SK-N-SH treated with all-trans-retinoic acid at 6 μM for 48 hours (cell line): ENCODE measurements around the gene CHIC2.
A peak's percentile ranks its signal among the peaks of the same experiment; 100 is the strongest.

Experiments used
- ATAC-seq: fragments of 200-7000 bp; cut with Tn5 transposase; 3 replicates; pipeline ENCODE4 v1.9.1; 2020; ENCODE audit warnings: mild to moderate bottlenecking, moderate library complexity
- ARNTL ChIP-seq: fragments of 450-650 bp; formaldehyde crosslinking; IDR thresholded peaks from 2 replicates; pipeline ENCODE4 v1.5.0; 2020; ENCODE audit warnings: low read depth, mild to moderate bottlenecking, moderate library complexity, borderline replicate concordance
- BACH2 ChIP-seq: fragments of 250-450 bp; sonication (Bioruptor Pico); IDR thresholded peaks from 2 replicates; pipeline ENCODE4 v1.9.0; 2021; ENCODE audit warnings: mild to moderate bottlenecking, borderline replicate concordance
- CREB5 ChIP-seq: fragments of 250-450 bp; sonication (Bioruptor Pico); IDR thresholded peaks from 2 replicates; pipeline ENCODE4 v1.5.1; 2020; ENCODE audit warnings: low read depth, mild to moderate bottlenecking, moderate library complexity
- CSDC2 ChIP-seq: fragments of 250-450 bp; sonication (Bioruptor Pico); IDR thresholded peaks from 2 replicates; pipeline ENCODE4 v1.5.0; 2020; ENCODE audit warnings: mild to moderate bottlenecking, moderate library complexity
- CSRNP3 ChIP-seq: fragments of 250-450 bp; sonication (Bioruptor Pico); IDR thresholded peaks from 2 replicates; pipeline ENCODE4 v1.5.1; 2021; ENCODE audit warnings: mild to moderate bottlenecking, moderate library complexity
- ESRRG ChIP-seq: fragments of 250-450 bp; sonication (Bioruptor Pico); IDR thresholded peaks from 2 replicates; pipeline ENCODE4 v1.6.1; 2021; ENCODE audit warnings: mild to moderate bottlenecking
- GLIS3 ChIP-seq: fragments of 250-450 bp; sonication (Bioruptor Pico); IDR thresholded peaks from 2 replicates; pipeline ENCODE4 v1.5.0; 2020; ENCODE audit warnings: mild to moderate bottlenecking, moderate library complexity
- ISL1 ChIP-seq: fragments of 250-450 bp; sonication (Bioruptor Pico); IDR thresholded peaks from 2 replicates; pipeline ENCODE4 v2.1.2; 2022; ENCODE audit warnings: mild to moderate bottlenecking, moderate library complexity
- OSR1 ChIP-seq: fragments of 250-450 bp; sonication (Bioruptor Pico); IDR thresholded peaks from 2 replicates; pipeline ENCODE4 v1.8.0; 2022; ENCODE audit warnings: moderate library complexity, mild to moderate bottlenecking, inconsistent platforms
- PATZ1 ChIP-seq: fragments of 250-450 bp; sonication (Bioruptor Pico); IDR thresholded peaks from 2 replicates; pipeline ENCODE4 v1.8.0; 2020; ENCODE audit warnings: mild to moderate bottlenecking, moderate library complexity, borderline replicate concordance
- POU6F1 ChIP-seq: fragments of 250-450 bp; sonication (Bioruptor Pico); IDR thresholded peaks from 2 replicates; pipeline ENCODE4 v1.8.0; 2021; ENCODE audit warnings: low read depth, mild to moderate bottlenecking, moderate library complexity, borderline replicate concordance
- PPARA ChIP-seq: fragments of 250-450 bp; sonication (Bioruptor Pico); IDR thresholded peaks from 2 replicates; pipeline ENCODE4 v1.5.0; 2020; ENCODE audit warnings: mild to moderate bottlenecking, borderline replicate concordance
- RARB ChIP-seq: fragments of 250-450 bp; sonication (Bioruptor Pico); IDR thresholded peaks from 2 replicates; pipeline ENCODE4 v1.8.0; 2021; ENCODE audit warnings: mild to moderate bottlenecking, moderate library complexity
- SNAI2 ChIP-seq: fragments of 250-450 bp; sonication (Bioruptor Pico); IDR thresholded peaks from 2 replicates; pipeline ENCODE4 v1.5.0; 2020; ENCODE audit warnings: mild to moderate bottlenecking, moderate library complexity
- TCF4 ChIP-seq: fragments of 250-450 bp; sonication (Bioruptor Pico); IDR thresholded peaks from 2 replicates; pipeline ENCODE4 v1.8.0; 2021; ENCODE audit warnings: mild to moderate bottlenecking, moderate library complexity, borderline replicate concordance
- TOX ChIP-seq: fragments of 250-450 bp; sonication (Bioruptor Pico); IDR thresholded peaks from 2 replicates; pipeline ENCODE4 v1.8.0; 2021; ENCODE audit warnings: mild to moderate bottlenecking, moderate library complexity, borderline replicate concordance
- TSHZ2 ChIP-seq: fragments of 250-450 bp; sonication (Bioruptor Pico); IDR thresholded peaks from 2 replicates; pipeline ENCODE4 v1.5.0; 2020; ENCODE audit warnings: mild to moderate bottlenecking, moderate library complexity
- ZFP3 ChIP-seq: fragments of 250-450 bp; sonication (Bioruptor Pico); IDR thresholded peaks from 2 replicates; pipeline ENCODE4 v1.5.0; 2020; ENCODE audit warnings: mild to moderate bottlenecking, moderate library complexity
- ZFP30 ChIP-seq: fragments of 450-650 bp; formaldehyde crosslinking; IDR thresholded peaks from 2 replicates; pipeline ENCODE4 v1.5.0; 2022; ENCODE audit warnings: mild to moderate bottlenecking, moderate library complexity
- ZNF565 ChIP-seq: fragments of 450-650 bp; formaldehyde crosslinking; conservative IDR thresholded peaks from 2 replicates; pipeline ENCODE4 v1.5.0; 2020; ENCODE audit warnings: low read depth, mild to moderate bottlenecking, moderate library complexity
- ZNF70 ChIP-seq: fragments of 450-650 bp; formaldehyde crosslinking; IDR thresholded peaks from 2 replicates; pipeline ENCODE4 v1.5.0; 2020; ENCODE audit warnings: mild to moderate bottlenecking, moderate library complexity

CHIC2 gene

GRCh38 chr4:54058171-54058570 is 6.2 kb downstream of the CHIC2 start:
- 0 out of 3 replicates have a peak, but pooled peaks have one; percentile 13 for ATAC-seq
- TF ChIP-seq OSR1 (CRISPR knock-in tag) (no peak), TOX (no peak), POU6F1 (CRISPR knock-in tag) (no peak), CREB5 (no peak), ZFP30 (CRISPR knock-in tag) (no peak), SNAI2 (CRISPR knock-in tag) (no peak), ARNTL (CRISPR knock-in tag) (no peak), CSDC2 (CRISPR knock-in tag) (no peak), ESRRG (no peak), ZNF70 (no peak), TSHZ2 (CRISPR knock-in tag) (no peak), ZFP3 (CRISPR knock-in tag) (no peak), TCF4 (no peak), RARB (CRISPR knock-in tag) (no peak), GLIS3 (CRISPR knock-in tag) (no peak)

GRCh38 chr4:54056360-54056759 is 8.0 kb downstream of the CHIC2 start:
- TF ChIP-seq CSDC2 (CRISPR knock-in tag) (no peak), TSHZ2 (CRISPR knock-in tag) (no peak), ZNF565 (CRISPR knock-in tag) (no peak), OSR1 (CRISPR knock-in tag) (no peak), CSRNP3 (CRISPR knock-in tag) (no peak), PPARA (no peak), ARNTL (CRISPR knock-in tag) (no peak), TCF4 (no peak), ZNF70 (no peak), RARB (CRISPR knock-in tag) (no peak), ESRRG (no peak), BACH2 (CRISPR knock-in tag) (no peak)
- ATAC-seq, result no peak

GRCh38 chr4:54055494-54055893 is 8.9 kb downstream of the CHIC2 start:
- ATAC-seq, result no peak
- TF ChIP-seq ISL1 (no peak), TSHZ2 (CRISPR knock-in tag) (no peak), PATZ1 (CRISPR knock-in tag) (no peak), PPARA (no peak), CSRNP3 (CRISPR knock-in tag) (no peak), ARNTL (CRISPR knock-in tag) (no peak), GLIS3 (CRISPR knock-in tag) (no peak), ZNF70 (no peak), OSR1 (CRISPR knock-in tag) (no peak), TCF4 (no peak)
